WTC11 (cell line): Measurements from ENCODE around the gene ANTXR2.

Experiments used
- NFATC4 ChIP-seq: fragments of 250-450 bp; sonication (Bioruptor Pico); IDR thresholded peaks from 2 replicates; pipeline ENCODE4 v1.9.0; 2021; ENCODE audit warnings: mild to moderate bottlenecking
- NFE2L1 ChIP-seq: sonication (generic); formaldehyde crosslinking; IDR thresholded peaks from 2 replicates; pipeline ENCODE4 v1.8.1; 2023; ENCODE audit warnings: missing genetic modification reagents
- TF ChIP-seq, protein P1 (sequence below): fragments of 200-600 bp; IDR thresholded peaks from 2 replicates; pipeline ENCODE4 v1.8.0; 2022; ENCODE audit warnings: antibody characterized with exemption

DNA sequence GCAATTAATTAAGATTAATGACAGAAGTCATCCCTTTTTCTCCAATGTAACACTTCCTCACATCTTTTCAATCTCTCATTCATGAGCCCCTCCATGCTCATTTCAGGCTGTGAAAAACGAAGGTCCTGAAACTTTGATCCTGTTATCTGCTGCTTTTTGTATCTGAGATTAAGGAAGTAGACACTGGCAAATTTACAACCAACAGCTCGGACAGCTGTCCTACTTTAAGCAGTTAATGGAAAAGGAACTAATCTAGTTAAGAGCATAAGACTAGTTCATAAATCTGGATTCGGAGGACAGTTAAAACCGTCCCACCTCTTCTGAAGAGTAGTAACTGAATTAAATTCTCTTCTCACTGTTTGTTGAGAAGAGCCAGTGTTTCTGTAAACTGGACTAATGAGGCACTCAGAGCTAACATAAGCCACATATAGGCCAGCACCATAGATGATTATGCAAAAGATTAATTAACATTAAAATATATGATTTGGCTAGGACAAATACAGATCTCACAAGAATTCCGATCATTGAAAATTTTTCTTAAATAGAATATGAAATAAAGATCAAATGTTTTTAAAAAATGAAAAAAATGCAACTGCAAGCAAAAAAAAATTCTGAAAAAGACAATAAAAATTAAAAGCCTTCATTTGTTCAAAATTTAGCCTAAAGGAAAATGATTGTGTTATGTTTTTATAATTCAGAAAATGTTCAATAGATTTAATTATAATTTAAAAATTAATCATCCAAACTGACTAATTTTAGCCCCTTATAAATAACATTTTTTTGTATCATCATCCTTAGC lies 114.4 kb downstream of the ANTXR2 start:
- TF ChIP-seq NFE2L1 (CRISPR knock-in tag) (no peak), NFATC4 (CRISPR knock-in tag) (no peak)
- TF ChIP-seq, protein P1, sequence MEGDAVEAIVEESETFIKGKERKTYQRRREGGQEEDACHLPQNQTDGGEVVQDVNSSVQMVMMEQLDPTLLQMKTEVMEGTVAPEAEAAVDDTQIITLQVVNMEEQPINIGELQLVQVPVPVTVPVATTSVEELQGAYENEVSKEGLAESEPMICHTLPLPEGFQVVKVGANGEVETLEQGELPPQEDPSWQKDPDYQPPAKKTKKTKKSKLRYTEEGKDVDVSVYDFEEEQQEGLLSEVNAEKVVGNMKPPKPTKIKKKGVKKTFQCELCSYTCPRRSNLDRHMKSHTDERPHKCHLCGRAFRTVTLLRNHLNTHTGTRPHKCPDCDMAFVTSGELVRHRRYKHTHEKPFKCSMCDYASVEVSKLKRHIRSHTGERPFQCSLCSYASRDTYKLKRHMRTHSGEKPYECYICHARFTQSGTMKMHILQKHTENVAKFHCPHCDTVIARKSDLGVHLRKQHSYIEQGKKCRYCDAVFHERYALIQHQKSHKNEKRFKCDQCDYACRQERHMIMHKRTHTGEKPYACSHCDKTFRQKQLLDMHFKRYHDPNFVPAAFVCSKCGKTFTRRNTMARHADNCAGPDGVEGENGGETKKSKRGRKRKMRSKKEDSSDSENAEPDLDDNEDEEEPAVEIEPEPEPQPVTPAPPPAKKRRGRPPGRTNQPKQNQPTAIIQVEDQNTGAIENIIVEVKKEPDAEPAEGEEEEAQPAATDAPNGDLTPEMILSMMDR = no peak
